HFFc6 (cell line): ENCODE measurements around the gene TNN. TPM values are rescaled to one million over a fixed set of nuclear protein-coding genes. Genes with fewer than 3 reads are reported as not detected.

Experiments
- DNase-seq: peaks from one replicate; pipeline ENCODE4 v3.0.0-alpha.2; 2018
- H3K27ac Mint-ChIP-seq: 2 replicates; pipeline ENCODE4 v1.8.0; 2020; ENCODE audit warnings: mild to moderate bottlenecking, mixed read lengths
- H3K27me3 Mint-ChIP-seq: 2 replicates; pipeline ENCODE4 v1.8.0; 2021; ENCODE audit warnings: mild to moderate bottlenecking, moderate library complexity, mixed read lengths; ENCODE audit not compliant: insufficient read depth
- H3K36me3 Mint-ChIP-seq: 2 replicates; pipeline ENCODE4 v1.8.0; 2021; ENCODE audit warnings: low read depth, mixed read lengths
- H3K4me1 Mint-ChIP-seq: 2 replicates; pipeline ENCODE4 v1.8.0; 2020; ENCODE audit warnings: low read depth, mixed read lengths
- H3K4me3 Mint-ChIP-seq: 2 replicates; pipeline ENCODE4 v1.8.0; 2020; ENCODE audit warnings: mild to moderate bottlenecking, moderate library complexity, mixed read lengths
- H3K9me3 Mint-ChIP-seq: 2 replicates; pipeline ENCODE4 v1.8.0; 2020; ENCODE audit warnings: mild to moderate bottlenecking, mixed read lengths
- total RNA-seq, 6 experiments: library from RNA; stranded (reverse); fragmentation: NEBNext Ultra II Directional; extraction: Animal tissue kit (Norgen Biotek cat#: 25700); gene quantifications; 2 replicates in 1 of 6; 3 replicates in 5 of 6; pipeline ENCODE4 v1.2.3, GENCODE V29; 2021
- TF ChIP-seq, protein P1 (sequence below): fragments of 200-600 bp; sonication (generic); IDR thresholded peaks from 2 replicates; pipeline ENCODE4 v1.5.0; 2021; ENCODE audit warnings: antibody characterized with exemption, mild to moderate bottlenecking

TNN gene
- total RNA-seq, 6 experiments from 2014 or later: not detected

DNA sequence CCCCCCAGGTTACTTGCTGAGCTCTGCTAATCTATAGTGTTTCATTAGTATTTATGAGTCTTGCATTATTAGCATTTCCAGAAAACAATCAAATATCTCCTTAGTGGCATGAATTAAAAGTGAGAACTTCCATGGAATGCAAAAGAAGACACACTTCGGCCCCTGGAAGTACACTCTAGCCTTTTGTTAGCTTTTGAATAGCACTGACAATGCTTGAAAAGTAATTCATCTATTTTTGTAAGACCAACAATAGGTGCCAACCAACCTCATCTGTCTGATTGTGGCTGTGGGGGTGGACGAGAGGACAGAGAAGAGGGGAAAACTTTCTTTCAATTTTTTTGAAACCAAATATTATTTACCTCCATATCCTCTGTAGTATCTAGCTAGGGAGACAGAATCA lies 97.1 kb downstream of the TNN start:
- Mint-ChIP-seq H3K27me3 (peaks cover 14% of the 10 kb centered on the region), H3K4me3 (no peak overlapping the region), H3K4me1 (0 out of 2 replicates have a peak, but pooled peaks cover 4% of the 10 kb centered on the region), H3K9me3 (no peaks in the 10 kb centered on the region), H3K36me3 (no peaks in the 10 kb centered on the region), H3K27ac (no peak overlapping the region)
- TF ChIP-seq, protein P1, sequence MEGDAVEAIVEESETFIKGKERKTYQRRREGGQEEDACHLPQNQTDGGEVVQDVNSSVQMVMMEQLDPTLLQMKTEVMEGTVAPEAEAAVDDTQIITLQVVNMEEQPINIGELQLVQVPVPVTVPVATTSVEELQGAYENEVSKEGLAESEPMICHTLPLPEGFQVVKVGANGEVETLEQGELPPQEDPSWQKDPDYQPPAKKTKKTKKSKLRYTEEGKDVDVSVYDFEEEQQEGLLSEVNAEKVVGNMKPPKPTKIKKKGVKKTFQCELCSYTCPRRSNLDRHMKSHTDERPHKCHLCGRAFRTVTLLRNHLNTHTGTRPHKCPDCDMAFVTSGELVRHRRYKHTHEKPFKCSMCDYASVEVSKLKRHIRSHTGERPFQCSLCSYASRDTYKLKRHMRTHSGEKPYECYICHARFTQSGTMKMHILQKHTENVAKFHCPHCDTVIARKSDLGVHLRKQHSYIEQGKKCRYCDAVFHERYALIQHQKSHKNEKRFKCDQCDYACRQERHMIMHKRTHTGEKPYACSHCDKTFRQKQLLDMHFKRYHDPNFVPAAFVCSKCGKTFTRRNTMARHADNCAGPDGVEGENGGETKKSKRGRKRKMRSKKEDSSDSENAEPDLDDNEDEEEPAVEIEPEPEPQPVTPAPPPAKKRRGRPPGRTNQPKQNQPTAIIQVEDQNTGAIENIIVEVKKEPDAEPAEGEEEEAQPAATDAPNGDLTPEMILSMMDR: no peak
- DNase-seq: no peak

DNA sequence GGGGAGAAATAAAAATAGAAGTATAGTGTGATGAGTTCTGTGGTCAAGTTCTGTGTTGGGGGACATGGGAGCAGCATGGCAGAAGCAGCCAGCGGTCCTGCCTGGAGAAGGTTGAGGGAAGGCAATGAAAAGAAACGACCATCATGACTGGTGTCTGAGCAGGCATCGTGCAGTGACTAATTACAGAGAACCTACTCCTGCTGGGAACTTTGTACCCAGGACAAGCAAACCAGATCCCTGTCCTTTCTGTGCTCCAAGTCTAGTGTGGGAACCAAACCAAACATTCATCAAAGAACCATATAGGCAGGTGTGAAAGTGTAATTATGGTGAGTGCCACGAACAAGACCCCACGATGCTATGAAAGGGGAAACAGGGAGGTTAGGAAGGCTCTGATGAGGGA lies 99.1 kb downstream of the TNN start:
- no peak for DNase-seq
- H3K27me3 Mint-ChIP-seq: peaks cover 12% of the 10 kb centered on the region
- no peaks in the 10 kb centered on the region for H3K36me3 Mint-ChIP-seq
- H3K27ac Mint-ChIP-seq: no peak overlapping the region
- TF ChIP-seq, protein P1: no peak
- 0 out of 2 replicates have a peak, but pooled peaks cover 5% of the 10 kb centered on the region for H3K4me1 Mint-ChIP-seq
- H3K9me3 Mint-ChIP-seq: no peaks in the 10 kb centered on the region; the same call in 1 of the 2 replicates
- H3K4me3 Mint-ChIP-seq: no peak overlapping the region

DNA sequence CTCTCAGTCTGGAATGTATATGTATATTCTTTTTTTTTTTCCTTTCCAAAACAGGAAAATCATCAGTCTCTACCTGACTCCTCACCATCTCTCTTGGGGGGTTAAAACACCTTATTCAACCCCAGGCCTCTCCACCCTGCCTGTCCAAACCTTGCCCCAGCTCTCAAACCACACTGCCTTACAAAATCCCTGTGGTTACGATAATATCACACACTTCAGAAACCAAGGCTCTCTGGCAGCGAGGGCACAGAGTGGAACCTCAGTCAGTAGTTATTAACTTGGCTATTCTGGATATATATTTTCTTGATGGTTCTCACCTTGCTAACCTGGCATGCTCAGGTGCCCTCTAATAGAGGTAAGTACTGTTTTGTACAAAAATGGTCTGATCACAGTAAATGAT lies 100.2 kb downstream of the TNN start:
- TF ChIP-seq, protein P1: no peak
- H3K36me3 Mint-ChIP-seq: no peaks in the 10 kb centered on the region
- no peak overlapping the region for H3K27ac Mint-ChIP-seq

DNA sequence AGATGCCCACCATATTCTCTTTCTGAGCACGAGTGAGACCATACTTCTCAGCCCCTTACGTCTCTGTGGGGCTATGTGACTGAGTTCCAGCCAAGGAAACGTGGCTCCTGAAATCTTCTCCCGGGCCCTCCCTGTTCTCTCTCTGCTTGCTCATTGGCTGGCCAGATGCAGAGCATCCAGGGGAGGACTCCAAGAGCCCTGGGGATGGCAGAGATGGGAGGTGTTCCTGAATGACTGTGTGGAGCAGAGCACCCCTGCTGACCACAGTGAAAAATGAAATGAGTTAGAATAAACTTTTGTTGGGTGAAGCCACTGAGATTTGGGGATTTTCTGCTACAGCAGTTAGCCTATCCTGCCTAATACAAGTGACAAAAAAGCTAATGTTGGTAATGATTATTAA lies 101.1 kb downstream of the TNN start:
- Mint-ChIP-seq H3K4me3 (no peak overlapping the region), H3K27ac (no peak overlapping the region), H3K36me3 (no peaks in the 10 kb centered on the region)

More for the DNA sequence above, 100.2 kb downstream of the TNN start:
- 0 out of 2 replicates have a peak, but pooled peaks cover 5% of the 10 kb centered on the region for H3K4me1 Mint-ChIP-seq
- no peak overlapping the region for H3K4me3 Mint-ChIP-seq
- no peaks in the 10 kb centered on the region; the same call in 1 of the 2 replicates for H3K9me3 Mint-ChIP-seq
- no peak for DNase-seq
- H3K27me3 Mint-ChIP-seq: peaks cover 10% of the 10 kb centered on the region

DNA sequence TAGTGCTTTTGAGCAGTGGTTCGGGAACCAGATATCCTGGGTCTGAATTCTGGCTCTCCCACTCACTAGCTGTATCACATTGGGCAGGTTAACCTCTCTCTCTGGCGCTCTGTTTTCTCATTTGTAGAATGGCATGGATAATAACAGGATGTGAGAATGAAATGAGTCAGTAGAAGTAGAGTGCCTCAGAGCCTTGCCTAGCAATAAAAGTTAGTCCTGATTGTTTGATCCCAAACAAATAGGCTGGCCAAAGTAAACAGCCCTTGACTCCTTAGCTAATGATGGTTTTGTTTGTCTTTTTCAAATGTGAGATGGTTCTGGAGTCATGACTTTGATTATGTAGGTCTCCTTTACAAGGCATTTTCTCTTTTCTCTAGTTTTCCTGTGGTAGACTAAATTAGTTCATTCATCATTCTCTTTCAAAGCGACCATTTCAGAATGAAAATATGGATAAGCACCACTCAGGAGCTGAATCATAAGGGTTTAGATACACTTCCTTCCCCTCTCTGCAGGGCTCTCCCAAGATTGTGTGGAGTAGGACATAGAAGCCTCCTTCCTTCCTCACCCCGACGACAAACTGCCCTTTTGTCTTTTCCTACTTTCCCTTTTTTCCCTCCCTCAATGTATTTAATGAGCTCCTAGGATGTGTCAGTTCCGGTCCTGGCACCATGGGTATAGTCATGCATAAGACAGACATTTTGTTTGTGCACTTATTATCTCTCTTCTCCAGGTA lies 101.8 kb downstream of the TNN start:
- H3K4me3 Mint-ChIP-seq: no peak overlapping the region
- DNase-seq: peak; percentile 2
- H3K27me3 Mint-ChIP-seq: peaks cover 7% of the 10 kb centered on the region
- H3K4me1 Mint-ChIP-seq: 0 out of 2 replicates have a peak, but pooled peaks cover 5% of the 10 kb centered on the region
- H3K27ac Mint-ChIP-seq: no peak overlapping the region
- no peaks in the 10 kb centered on the region; the same call in 1 of the 2 replicates for H3K9me3 Mint-ChIP-seq
- TF ChIP-seq, protein P1: no peak
- no peaks in the 10 kb centered on the region for H3K36me3 Mint-ChIP-seq

More for the DNA sequence above, 101.1 kb downstream of the TNN start:
- Mint-ChIP-seq H3K9me3 (no peaks in the 10 kb centered on the region; the same call in 1 of the 2 replicates), H3K4me1 (0 out of 2 replicates have a peak, but pooled peaks cover 5% of the 10 kb centered on the region), H3K27me3 (peaks cover 8% of the 10 kb centered on the region)
- DNase-seq: no peak
- TF ChIP-seq, protein P1: no peak
